Measurements from ENCODE around the gene ST8SIA5. TPM values are rescaled to one million over a fixed set of nuclear protein-coding genes. Genes with fewer than 3 reads are reported as not detected.

Gene ST8SIA5
- total RNA-seq, 1 donor from 2014 or later, result 0.56 TPM

GRCh38 chr18:46716827-46717226 lies 40.0 kb downstream of the ST8SIA5 start:
- no peak for DNase-seq
- Mint-ChIP-seq H3K9me3 (ENCODE audit: unreplicated experiment) (peaks cover under 1% of the 10 kb centered on the region), H3K4me3 (ENCODE audit: unreplicated experiment) (no peak overlapping the region), H3K36me3 (ENCODE audit: unreplicated experiment) (no peaks in the 10 kb centered on the region), H3K27me3 (ENCODE audit: unreplicated experiment) (peaks cover 2% of the 10 kb centered on the region), H3K4me1 (ENCODE audit: low read depth, unreplicated experiment) (no peaks in the 10 kb centered on the region), H3K27ac (ENCODE audit: unreplicated experiment) (no peak overlapping the region)
- no peak for TF ChIP-seq CTCF (IDR thresholded peaks at IDR 0.05; ENCODE audit: partially characterized antibody, unreplicated experiment)

- H3K27me3 Mint-ChIP-seq (ENCODE audit: unreplicated experiment), result peaks cover 2% of the 10 kb centered on the region
Observed at GRCh38 chr18:46716336-46716735, 40.5 kb downstream of the ST8SIA5 start.

GRCh38 chr18:46715062-46715461 lies 41.8 kb downstream of the ST8SIA5 start:
- H3K27ac Mint-ChIP-seq (ENCODE audit: unreplicated experiment), result no peak overlapping the region
- peaks cover 6% of the 10 kb centered on the region for H3K9me3 Mint-ChIP-seq (ENCODE audit: unreplicated experiment)
- no peaks in the 10 kb centered on the region for H3K36me3 Mint-ChIP-seq (ENCODE audit: unreplicated experiment)
- peaks cover 2% of the 10 kb centered on the region for H3K27me3 Mint-ChIP-seq (ENCODE audit: unreplicated experiment)
- no peak overlapping the region for H3K4me3 Mint-ChIP-seq (ENCODE audit: unreplicated experiment)
- no peak for TF ChIP-seq CTCF (IDR thresholded peaks at IDR 0.05; ENCODE audit: partially characterized antibody, unreplicated experiment)
- peaks cover 6% of the 10 kb centered on the region for H3K4me1 Mint-ChIP-seq (ENCODE audit: low read depth, unreplicated experiment)
- no peak for DNase-seq

More at GRCh38 chr18:46716336-46716735, 40.5 kb downstream of the ST8SIA5 start:
- TF ChIP-seq CTCF (IDR thresholded peaks at IDR 0.05; ENCODE audit: partially characterized antibody, unreplicated experiment), result no peak
- Mint-ChIP-seq H3K27ac (ENCODE audit: unreplicated experiment) (no peak overlapping the region), H3K9me3 (ENCODE audit: unreplicated experiment) (peaks cover 5% of the 10 kb centered on the region), H3K4me1 (ENCODE audit: low read depth, unreplicated experiment) (peaks cover 3% of the 10 kb centered on the region), H3K36me3 (ENCODE audit: unreplicated experiment) (no peaks in the 10 kb centered on the region), H3K4me3 (ENCODE audit: unreplicated experiment) (no peak overlapping the region)
- DNase-seq, result no peak

GRCh38 chr18:46712406-46712805 lies 44.4 kb downstream of the ST8SIA5 start:
- Mint-ChIP-seq H3K27me3 (ENCODE audit: unreplicated experiment) (peaks cover 2% of the 10 kb centered on the region), H3K9me3 (ENCODE audit: unreplicated experiment) (peaks cover 6% of the 10 kb centered on the region), H3K27ac (ENCODE audit: unreplicated experiment) (no peak overlapping the region), H3K36me3 (ENCODE audit: unreplicated experiment) (no peaks in the 10 kb centered on the region), H3K4me3 (ENCODE audit: unreplicated experiment) (no peak overlapping the region), H3K4me1 (ENCODE audit: low read depth, unreplicated experiment) (peaks cover 7% of the 10 kb centered on the region)
- no peak for DNase-seq
- no peak for TF ChIP-seq CTCF (IDR thresholded peaks at IDR 0.05; ENCODE audit: partially characterized antibody, unreplicated experiment)

- no peaks in the 10 kb centered on the region for H3K36me3 Mint-ChIP-seq (ENCODE audit: unreplicated experiment)
- H3K4me1 Mint-ChIP-seq (ENCODE audit: low read depth, unreplicated experiment), result peaks cover 7% of the 10 kb centered on the region
- H3K27me3 Mint-ChIP-seq (ENCODE audit: unreplicated experiment), result no peaks in the 10 kb centered on the region
- peak; percentile 71 for DNase-seq
- no peak for TF ChIP-seq CTCF (IDR thresholded peaks at IDR 0.05; ENCODE audit: partially characterized antibody, unreplicated experiment)
- H3K9me3 Mint-ChIP-seq (ENCODE audit: unreplicated experiment), result peaks cover 6% of the 10 kb centered on the region
- H3K27ac Mint-ChIP-seq (ENCODE audit: unreplicated experiment), result no peak overlapping the region
- H3K4me3 Mint-ChIP-seq (ENCODE audit: unreplicated experiment), result peak overlapping the region; percentile 35
Observed at GRCh38 chr18:46711444-46711863, 45.4 kb downstream of the ST8SIA5 start.

Measured in glutamatergic neuron (in vitro differentiated cells).